ENCODE data around the gene CDK14.

The CDK14 gene

DNA sequence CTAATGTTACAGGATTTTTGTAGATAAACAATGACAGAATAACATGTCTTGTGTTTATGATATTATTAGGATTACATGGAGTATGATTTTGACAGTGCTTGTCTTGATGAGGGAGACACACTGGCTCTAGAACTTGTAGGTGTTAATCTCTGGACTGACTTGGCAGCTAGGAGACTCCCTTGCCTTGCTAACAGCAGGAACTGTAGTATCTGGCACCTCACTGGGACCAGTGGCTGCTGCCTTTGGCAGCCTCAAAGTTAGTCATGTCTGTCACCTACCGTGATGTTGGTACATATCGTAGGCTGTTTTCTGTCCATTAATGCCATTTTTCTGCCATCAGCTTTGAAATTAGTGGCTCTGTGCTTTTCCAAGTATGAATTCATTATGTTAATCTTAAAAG is 261.5 kb downstream of the CDK14 start:
- no peak for DNase-seq

DNA sequence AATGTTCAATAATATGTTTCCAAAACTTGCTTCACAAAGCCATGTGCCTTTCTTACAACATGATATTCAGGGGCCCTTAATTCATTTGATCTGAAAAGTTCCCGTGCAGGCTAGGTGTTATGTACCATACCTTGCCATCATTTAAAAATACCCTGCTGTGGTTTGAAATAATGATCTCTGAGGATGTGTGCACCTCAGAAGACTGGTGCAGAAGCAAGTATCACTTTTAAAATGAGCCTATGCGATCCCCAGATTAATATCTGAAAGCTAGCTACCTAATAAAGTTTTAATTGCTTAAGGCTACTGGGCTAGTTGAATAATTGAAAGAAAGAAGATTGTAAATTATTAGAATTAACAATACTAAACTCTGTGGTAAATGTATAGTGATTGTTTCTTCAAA is 262.4 kb downstream of the CDK14 start:
- no peak for DNase-seq

DNA sequence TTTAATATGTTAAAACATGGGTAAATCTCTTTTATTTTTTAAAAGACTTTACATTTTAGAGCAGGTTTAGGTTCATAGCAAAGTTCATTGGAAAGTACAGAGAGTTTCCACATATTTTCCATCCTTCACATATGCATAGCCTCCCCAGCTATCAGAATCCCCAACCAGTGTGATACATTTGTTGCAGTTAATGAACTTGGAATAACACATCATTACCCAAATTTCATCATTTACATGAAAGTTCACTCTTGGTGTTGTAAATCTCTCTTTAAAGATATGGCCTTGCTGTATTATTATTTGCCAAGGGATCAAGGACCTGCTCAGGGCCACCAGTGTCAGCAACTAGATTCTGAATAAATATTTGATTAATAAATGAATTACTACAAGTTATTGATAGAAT is 263.4 kb downstream of the CDK14 start:
- DNase-seq: no peak

DNA sequence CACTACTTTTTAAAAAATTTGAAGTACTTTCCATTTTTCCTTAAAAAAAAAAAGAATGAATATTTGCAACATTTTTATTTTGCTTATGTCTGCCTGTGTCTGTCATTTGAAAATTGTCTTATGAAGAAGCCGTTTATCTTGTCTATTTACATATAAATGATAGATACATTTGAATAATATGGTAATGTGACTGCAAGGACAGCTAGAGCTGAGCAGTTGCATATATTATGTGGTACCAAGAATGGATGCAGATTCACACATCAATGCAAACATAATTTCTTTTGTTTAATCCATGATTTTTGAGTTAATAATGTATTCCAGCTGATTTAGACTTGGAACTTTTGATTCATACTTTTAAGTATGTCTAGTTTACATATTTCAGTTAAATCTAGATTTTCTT is 268.0 kb downstream of the CDK14 start:
- DNase-seq: no peak

DNA sequence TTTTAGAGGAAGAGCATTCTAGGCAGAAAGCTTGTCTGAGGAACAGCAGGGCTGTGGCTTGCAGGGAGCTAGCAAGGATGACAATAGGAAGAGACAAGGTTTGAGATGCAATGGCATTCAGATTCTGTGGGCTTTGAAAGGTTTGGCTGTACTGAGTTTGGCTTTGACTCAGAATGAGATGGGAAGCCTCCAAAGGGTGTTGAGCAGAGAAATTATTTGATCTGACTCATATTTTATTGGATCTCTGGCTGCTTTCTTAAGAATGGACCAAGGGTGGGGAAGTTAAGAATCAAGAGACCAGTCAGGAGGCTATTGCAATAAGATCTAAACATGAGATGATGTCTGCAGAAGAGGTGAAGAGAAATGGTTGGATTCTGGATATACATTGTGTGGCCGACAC is 273.2 kb downstream of the CDK14 start:
- no peak for DNase-seq

DNA sequence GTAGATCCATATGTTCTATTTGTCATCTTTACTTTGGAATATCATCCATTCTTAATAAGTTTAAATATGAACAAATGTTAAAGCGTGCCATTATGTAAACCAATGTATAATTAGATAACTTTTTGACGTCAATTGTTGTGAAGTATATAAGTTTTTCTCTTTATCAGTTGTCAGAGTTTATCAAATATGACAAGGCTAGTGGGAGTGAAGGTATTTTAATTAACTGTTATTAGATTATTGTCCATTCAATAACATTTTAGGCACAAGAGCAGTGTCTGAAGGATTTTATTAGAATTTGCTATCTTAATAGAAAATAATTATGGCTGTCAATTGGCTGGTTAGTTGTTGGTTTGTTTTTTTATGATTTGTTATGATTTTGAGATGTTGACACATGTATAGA is 280.6 kb downstream of the CDK14 start:
- DNase-seq: no peak

DNA sequence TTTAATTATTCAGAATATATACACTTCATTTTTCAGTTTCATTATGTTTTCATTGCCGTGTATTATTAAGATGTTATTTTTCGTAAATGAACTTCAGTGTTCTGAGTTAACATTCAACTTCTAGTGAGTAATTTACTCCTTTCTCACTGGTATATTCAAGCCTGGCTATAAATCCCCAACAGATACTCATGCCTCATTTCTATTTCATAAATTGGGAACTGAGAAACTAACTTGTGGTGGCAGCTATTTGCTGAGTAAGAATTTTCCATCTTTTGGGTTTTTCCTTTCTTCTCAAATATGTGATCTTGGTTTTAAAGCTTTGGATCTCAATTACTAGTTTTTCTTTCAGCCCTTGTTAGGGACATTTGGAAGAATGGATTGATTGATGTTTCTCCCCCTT is 281.1 kb downstream of the CDK14 start:
- DNase-seq: no peak

DNA sequence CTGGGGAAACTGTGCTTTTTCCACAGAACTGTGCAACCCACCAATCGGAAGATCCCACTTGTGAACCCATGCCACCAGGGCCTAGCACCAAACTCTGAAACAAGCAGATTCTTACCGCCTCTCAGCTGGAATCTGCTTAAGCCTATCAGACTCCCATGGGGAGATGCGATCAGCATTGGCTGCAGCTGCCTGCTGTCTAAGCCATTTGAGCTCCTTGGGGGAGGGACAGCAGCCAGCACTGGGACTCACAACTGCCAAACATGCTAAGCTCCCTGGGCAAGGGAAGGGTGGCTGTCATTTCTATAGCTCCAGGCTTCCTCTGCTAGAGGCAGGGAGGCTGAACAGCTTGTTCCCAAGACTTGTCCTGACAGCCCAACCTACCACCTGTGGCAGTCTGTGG is 283.8 kb downstream of the CDK14 start:
- DNase-seq: no peak

DNA sequence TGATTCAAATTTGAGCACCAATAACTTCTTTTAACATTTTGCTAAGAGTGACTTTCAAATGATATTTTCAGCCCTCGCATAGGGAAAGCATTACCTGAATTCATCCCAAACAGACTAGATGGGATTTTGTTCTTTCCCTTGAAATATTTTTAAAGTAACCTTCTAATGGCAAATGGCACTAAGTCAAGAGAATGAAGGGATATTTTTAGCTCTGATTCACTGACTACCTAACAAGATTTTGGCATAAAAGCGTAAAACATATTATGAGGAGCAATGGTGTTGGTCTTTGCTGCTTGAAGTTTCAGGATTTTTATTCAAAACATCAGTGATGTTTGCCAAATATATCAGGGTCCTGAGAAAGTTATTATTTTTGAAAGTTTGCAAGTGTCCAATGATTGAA is 290.3 kb downstream of the CDK14 start:
- DNase-seq: no peak

DNA sequence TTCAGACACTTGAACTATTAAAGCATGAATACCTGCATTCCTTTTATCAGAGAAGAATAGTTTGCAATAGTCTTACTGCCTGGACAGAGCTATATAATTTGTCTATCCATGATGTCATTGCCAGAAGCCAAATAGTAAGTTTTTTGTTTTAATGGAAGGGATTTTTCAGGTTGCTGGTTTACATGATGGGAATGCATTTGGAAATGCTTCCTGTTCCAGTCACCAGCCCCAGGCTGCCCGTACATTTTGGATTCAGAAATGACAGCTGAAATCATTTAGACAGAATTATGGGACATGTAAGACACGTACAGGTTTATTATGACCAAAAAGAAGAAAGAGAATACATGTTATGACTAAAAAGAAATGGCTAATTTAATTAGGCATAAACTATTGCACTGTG is 293.1 kb downstream of the CDK14 start:
- no peak for DNase-seq

DNA sequence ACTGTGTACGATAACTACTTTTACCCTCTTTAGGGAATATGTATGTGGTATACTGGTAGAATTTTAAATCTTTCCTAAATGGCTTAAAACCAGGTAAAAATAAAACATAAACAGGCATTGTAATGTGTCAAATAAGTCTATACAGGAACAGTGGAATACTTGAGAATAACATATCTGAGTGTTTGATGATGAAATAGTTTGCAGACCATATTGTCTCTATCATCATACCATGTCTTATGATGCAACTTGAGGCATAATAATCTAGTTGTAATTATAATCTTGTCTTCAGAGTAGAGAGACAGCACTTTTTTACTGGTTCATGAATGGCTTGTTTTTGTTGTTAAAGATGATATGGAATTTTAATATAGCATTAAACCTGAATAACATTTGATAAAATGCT is 293.5 kb downstream of the CDK14 start:
- DNase-seq: no peak

DNA sequence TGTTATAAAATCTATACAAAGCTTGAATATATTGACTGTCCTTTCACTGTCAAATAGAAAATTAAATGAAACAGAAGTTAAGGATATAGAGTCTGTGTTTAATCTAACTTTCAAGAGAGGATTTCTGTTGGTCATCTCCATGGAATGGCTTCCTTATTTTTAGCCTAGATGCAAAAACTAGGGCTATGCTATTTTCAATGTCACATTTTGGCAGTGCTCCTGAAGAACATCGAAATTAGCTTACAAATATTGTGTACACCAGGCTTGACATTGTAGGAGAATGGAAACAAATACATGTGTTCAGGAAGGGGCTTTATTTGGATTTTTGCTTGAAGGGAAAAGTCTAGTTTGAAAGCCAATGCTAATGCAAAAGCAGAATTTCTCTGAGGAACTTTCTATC is 295.4 kb downstream of the CDK14 start:
- no peak for DNase-seq

DNA sequence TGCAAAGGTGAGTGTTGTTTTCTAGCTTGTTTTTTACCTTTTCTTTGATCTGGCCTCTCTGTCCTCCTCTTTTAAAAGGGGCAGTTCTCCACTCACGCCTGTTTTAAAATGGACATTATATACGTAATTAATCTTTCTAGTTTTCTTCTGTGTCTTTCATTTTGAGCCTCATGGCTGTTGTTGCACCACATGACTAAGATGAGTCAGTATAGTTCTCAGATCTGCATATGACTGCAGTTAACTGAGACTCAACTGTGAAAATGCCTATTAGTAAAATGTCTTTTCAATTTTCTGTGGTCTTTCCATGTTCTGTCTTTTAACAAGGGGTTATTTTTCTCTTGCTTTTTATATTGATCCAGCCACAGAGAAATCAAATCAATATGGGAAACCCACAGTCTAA is 296.1 kb downstream of the CDK14 start:
- no peak for DNase-seq

DNA sequence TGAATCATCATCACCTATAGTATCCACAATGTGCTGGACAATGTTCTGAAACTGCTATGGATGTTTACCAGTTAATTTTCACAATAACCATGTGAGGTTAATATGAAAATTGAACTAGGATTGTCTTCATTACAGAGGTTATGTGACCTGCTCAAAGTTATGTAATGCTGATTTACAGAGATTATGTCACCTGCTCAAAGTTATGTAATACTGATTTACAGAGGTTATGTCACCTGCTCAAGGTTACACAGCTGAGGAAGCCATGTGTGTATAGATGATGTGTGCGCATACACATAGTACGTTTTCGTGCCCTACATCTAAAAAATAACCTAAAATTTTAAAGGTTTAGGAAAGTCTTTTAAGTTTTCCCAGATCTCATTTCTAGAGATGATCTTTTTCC is 298.0 kb downstream of the CDK14 start:
- no peak for DNase-seq

DNA sequence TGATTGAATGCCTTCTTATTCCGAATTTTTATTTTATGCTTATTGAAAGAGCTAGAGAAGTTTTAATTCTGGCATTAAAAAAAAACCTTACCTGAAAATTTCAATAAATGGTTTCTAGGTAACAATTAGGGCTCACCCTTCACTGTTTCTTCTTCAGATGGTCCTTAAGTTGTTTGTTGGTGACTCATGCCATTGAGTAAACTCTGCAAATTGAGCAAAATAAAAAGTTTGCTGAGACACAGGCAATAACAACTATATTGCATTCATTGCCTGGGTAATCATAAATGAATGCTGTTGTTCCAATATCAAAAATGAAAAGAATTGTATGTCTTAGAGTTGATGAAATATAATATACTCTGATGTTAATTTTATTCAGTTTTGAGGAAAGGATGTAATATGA is 300.3 kb downstream of the CDK14 start:
- no peak for DNase-seq

DNA sequence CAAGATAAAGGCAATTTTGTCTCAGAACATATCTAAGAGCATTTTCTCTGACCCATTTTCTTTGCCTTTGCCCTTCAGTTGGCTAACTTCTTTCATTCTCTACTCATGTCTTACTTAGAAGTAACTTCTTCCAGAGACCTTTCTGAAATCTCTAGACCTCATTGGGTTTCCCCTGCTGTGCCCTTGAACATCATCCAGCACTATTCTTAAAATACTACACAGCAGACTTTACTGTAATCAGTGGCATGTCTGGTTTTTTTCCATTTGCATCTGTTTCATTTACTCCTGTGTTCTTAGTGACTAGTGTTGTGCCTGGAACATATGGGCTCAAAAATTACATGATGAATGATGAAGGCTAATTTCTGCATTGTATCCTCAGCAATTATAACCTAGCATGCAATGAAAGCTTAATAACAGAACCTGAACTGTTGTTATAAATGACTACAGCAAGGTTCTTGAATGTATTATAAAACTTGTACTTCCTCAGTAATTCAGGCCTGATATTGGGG is 301.9 kb downstream of the CDK14 start:
- no peak for DNase-seq

DNA sequence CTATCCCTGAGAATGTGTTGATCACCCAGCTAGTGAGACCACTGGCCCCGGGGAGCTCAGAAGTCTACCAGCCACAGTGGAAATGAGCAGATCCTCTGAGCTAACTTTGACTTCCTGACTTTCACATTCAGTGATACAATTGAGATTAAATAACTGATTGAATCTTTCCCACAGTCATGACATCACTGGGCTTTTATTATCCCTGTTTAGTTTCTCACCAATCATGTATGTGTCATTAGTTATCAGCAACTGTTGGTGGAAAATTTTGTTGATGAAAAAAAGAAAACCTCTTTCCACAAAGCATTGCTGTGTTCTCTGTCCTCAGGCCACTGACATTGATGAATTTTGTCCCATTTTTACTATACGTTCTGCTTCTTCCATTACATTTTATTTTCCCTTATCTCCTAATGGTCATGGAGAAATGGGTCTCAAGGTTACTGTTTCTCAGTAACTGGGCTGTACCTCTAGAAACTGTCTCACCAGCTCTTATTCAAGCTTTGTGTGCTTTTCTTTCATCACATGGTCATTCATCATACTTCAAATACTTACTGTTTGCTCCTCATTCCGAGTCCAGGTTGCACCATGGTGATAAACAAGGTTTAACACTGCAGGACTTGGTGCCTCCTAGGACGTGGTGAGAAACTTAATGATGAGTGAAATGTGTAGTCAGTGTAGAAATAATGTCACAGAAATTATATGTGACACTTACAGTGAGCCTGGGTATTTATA is 304.7 kb downstream of the CDK14 start:
- DNase-seq: no peak

DNA sequence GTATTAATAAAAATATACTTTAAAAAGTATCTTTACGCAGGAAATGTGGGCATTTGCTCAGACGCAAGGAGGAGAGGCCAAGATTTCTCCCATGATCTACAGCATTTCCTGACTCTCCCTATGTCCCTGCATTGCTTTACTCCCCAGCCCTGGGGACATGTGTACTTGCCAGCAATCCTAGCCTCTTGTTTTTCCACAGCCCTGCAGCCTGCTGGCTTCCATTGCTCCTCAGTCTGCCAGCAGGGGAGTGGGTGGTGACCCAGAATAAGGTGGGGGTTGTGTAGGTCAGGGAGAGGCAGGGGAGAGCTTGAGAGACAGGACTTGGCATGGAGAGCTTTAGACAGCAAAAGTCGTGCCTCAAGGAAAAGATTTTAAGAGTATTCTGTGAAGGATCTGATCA is 307.7 kb downstream of the CDK14 start:
- no peak for DNase-seq

DNA sequence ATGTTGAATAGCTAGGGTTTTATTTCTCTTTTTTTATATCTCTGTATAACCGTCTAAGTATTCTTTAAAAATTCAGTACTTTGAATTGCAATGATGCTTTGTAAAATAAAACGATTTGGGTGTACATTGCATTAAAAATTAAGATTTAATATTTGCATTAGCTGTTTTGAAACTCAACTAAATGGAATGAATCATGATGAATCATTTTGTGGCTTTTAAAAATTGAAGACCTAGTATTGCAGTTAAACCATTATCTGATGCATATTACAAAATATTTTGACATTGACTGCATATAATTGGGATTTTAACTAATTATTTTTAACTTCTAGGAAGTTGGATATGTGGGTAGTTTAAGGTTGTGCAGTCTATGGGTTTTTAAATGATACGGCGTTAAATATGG is 314.0 kb downstream of the CDK14 start:
- DNase-seq: no peak

DNA sequence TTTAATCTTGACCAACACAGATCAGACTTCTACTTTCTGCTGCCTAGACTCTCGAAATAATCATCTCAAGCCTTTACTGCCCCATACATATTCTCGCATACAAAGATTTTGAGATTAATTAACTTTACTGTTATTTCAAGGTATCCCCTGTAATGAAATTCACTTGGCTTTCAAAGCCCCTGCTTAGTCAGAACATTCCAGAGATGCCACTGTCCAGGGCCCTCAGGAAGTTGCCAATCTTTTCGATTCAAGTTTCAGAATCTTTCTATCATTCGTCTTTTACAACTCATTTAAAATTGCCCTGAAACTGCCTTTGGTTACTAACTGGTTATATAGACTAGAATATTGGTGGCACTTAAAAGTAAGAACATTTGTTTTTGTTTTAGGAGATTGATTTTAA is 320.2 kb downstream of the CDK14 start:
- no peak for DNase-seq

DNA sequence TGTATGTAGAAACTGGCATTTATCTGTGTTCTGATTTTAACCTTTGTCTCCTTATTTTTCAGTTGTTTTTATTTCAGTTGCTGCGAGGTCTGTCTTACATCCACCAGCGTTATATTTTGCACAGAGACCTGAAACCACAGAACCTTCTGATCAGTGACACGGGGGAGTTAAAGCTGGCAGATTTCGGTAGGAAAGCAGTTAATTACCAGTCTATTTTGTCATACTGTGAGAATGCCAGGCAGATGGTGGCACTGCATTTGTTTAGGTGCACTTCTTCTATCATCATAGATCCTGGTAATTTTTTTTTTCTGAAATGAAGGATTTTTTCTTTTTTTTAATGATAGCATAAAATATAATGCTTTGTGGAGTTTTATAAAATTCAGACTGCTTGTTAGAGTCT is 321.4 kb downstream of the CDK14 start:
- no peak for DNase-seq

DNA sequence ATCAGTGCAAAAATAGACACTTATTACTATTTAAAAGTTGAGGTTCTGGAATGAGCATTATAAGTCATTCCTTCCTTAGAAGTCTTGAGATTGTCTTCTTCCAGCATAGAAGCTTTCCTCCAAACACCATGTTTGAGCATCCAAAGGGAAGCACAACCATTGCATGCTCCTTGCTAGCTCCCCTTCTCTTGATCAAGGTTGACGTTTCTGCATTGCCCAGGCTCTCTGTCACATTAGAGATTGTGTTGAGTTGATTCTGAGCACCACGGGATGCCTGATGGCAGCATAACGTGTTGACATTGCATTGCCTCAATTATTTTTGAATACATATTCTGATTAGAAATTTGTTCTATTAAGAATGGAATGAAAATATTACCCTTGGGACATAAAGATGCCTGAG is 322.2 kb downstream of the CDK14 start:
- no peak for DNase-seq

DNA sequence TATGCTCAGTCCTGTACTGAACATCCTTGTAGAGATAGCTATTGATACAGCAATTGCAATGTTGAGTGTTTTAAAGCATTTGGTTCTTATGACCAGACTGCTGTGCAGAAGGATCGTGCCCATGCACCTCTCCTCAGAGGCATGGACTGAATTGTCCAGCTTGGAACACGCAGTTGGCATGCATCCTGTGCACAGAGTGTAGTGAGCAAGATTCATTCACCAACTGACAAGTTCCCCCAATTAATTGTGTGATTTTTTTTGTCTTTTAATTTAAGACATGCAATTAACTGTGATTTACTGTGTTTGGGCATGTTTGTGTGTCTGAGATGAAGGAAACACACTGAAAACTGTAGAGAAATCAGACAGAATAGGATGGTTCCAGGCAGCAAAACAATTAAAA is 323.7 kb downstream of the CDK14 start:
- no peak for DNase-seq

DNA sequence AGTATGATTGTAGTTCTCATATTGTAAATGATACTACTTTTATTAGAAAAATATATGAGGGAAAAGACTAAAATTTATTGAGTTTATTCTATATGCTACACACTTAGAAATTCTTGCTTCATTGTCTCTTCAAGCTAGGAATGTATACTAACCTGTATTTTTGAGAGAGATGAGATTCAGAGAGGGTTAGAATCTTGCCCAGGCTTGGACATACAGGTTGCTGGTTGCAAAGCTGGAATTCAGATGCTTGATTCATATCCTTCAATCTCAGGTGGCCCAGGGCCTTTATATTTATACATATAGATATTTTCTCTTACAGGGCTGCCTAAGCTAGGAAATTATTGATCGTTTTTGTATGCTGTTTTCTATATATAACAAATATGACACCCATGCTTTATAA is 324.2 kb downstream of the CDK14 start:
- DNase-seq: no peak

DNA sequence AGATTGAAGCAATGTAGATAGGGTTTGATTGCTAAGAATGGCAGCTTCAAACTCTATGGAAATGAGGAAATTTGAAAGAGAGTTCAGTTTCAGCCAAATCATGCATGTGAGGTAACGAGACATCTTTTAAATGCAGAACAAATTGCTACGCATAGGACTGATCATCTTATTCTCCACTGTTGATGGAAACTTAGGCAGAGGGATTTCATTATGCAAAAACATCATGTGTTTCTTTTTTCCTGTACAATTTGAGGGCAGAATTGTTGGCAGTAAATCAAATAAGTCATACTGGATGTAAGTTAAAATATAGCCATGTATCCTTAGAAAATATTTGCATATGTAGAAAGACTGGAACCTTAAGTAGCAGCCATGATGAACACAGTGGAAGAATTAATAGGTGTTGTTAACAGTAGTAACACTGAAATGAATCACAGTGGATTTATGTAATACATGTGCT is 327.4 kb downstream of the CDK14 start:
- no peak for DNase-seq
